Occipital lobe (tissue), 2 donors: ENCODE measurements around the gene SIRPB2. TPM values are rescaled to one million over a fixed set of nuclear protein-coding genes. Genes with fewer than 3 reads are reported as not detected.

ENCODE experiments used
- DNase-seq: peaks from one replicate; lab custom pipeline; 2025; lab: John Stamatoyannopoulos, UW
- total RNA-seq: library from RNA; depleted of rRNA; stranded (reverse); fragments of >200 nt; gene quantifications from one replicate; pipeline ENCODE4 v1.2.3, GENCODE V29; 2014

Gene SIRPB2
- 0.62 TPM for total RNA-seq

GRCh38 chr20:1491281-1491840 is at the start of gene SIRPB2:
TSS of gene SIRPB2 (minus strand) at chr20:1491420. CDS start at chr20:1491359, 61 bp downstream.
- DNase-seq = no peak

- DNase-seq = no peak
Observed at GRCh38 chr20:1539816-1540419, 48.7 kb upstream of the SIRPB2 start.

DNA sequence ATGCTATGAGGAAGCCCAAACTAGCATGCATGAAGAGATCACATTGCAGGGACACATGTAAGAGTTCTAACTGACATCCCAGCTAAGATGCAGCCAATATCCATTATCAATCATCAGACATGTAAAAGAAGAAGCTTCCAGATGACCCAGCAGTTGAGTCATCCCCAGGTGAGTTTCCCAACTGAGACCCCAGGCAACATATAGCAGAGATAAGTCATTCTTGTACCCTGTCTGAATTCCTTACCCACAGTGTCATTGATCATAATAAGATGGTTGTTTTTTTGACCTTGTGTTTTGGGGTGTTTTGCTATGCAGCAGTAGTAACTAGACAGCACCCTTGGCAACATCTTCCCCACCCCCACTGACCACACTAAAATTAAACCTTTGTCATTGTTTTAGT is 47.4 kb upstream of the SIRPB2 start:
- no peak for DNase-seq

DNA sequence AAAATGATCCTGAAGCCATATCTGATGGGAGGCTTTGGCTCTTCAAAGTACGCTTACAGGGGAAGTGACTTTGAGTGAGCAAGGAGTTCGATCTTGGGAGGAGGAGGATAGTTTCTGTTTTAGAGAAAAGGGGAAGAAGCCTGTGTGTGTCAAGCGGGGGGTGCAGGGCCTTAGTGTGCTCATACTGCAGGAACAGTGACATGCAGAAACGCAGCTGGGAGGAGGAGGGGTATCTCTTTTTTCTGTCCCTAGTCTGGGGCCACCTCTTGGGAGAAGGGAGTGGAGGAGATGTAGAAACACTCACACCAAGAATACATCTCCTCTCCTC is 46.5 kb upstream of the SIRPB2 start:
- DNase-seq = no peak

DNA sequence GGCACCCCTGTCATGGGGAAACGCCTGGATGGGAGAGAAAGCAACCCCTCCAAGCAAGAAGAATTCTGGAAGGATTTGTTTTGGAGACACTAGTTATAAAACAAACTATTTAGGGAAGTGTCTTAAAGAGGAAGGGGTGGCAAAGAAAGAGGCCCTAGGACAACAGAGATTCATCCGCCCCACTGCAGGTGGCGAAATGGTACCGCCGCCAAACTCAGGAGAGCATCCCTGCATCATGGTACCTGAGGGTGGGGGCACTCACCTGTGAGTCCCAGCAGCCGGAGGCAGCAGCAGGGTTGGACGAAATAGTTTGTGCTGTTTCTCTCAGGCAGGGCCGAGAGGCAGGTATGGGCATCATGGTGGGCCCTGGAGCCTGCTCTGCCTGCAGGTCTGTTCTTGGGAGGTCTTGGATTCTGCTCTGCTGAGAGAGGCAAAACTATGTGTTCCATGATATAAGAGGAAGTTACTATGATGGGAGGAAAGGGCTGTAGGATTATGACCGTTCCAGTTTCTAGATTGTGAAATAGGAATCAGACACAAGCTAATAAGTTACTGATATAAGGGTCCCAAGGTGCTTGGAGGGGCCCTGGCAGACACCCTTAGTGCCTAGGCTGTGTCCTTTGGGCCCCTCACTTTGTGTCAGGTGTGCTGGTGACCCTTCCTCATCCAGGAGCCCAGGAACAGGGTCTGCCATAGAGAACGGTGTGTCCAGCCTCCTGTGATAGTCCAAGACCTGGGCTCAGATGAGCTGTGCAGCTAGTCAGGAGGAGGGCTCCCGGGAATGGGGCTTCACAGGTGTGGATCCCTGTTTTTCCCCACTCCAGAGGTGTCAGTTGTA is 45.9 kb upstream of the SIRPB2 start:
- DNase-seq = no peak

- DNase-seq = no peak
Observed at GRCh38 chr20:1535420-1536175, 44.4 kb upstream of the SIRPB2 start.

- DNase-seq = no peak
Observed at GRCh38 chr20:1534526-1534925, 43.3 kb upstream of the SIRPB2 start.

DNA sequence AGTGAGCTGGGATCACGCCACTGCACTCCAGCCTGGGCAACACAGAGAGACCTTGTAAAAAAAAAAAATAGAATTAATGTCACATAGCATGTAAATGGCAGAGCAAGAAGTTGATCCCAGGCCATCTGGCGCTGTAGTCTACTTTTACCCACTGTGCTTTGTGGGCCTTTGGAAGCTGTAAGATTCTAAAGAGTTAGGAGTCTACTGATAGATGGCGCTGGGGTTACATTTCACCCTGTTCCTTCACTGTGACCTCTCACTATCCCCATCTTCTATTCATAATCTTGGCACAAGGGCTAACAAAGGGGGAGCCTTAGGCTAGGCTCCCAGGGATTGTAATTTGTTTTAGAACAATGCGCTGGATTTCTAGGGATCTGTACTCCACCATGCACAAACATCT is 41.8 kb upstream of the SIRPB2 start:
- no peak for DNase-seq

DNA sequence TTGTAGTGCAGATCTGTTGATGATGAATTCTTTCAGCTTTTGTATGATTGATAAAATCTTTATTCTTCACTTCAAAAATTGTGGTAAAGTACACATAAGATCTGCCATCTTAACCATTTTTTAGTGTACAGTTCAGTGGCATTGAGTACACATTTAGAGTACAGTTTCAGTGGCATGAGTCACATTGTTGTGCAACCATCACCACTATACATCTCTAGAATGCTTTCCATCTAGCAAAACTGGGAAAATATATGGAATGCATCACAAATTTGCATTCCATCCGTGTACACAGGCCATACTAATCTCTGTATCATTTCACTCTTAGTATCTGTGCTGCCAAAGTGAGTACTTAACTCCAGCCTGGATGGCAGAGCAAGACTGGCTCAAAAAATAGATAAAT is 37.6 kb upstream of the SIRPB2 start:
- no peak for DNase-seq

DNA sequence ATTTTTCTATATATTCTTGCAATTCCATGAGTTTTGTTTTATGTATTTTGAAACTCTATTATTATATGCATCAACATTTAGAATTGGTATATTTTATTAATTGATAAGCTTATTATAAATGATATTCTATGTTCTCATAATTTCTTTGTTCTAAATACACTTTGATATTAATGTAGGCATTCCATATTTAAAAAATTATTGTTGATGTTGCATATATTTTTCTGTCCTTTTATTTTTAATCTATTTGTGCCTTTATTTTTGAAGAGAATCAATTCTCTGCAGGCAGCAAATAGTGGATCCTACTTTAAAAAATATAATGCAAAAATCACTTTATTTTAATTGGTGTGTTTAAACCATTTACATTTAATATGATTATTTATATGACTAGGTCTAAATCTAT is 36.7 kb upstream of the SIRPB2 start:
- DNase-seq = no peak

DNA sequence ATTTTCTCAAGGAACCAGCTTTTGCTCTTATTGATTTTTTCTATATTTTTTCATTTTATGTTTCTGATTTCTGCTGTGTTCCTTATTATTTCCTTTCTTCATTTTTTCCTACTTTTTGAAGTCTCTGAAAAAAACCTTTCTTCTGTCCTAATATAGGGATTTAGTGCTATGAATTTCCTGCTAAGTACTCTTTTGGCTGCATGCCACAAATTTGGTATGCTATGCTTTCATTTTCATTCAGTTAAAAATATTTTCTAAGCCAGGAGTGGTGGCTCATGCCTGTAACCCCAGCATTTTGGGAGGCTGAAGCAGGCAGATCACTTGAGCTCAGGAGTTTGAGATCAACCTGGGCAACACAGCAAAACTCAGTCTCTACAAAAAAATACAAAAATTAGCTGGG is 35.7 kb upstream of the SIRPB2 start:
- no peak for DNase-seq

DNA sequence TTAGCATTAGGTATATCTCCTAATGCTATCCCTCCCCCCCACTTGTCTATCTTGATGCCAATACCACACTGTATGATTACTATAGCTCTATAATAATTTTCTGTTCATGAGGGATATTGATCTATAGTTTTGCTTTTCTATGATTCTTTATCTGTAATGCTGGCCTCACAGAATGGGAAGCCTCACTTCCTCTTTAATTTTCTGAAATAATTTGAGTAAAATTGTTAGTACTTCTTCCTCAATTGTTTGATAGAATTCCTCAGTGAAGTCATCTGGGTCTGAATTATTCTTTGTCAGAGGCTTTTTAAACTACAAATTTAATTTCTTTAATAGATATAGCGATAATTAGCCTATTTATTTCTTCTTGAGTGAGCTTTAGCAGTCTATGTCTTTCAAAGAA is 35.1 kb upstream of the SIRPB2 start:
- DNase-seq = no peak

DNA sequence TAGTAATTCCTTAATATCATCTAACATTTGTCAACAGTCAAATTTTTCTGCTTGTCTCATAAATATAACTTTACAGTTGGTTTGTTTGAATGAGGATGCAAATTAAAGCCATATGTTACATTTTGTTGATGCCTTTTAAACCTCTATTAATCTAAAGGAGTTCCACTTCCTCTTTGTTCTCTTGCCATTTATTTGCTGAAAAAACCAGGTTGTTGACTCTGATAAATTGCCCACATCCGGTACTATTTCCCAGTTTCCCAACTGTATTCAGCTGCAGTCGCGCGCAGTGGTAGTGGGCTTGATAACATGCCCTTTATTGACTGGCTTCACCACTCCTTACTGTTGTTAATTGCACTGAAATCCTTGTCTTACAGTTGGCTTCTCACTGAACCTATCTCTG is 32.8 kb upstream of the SIRPB2 start:
- no peak for DNase-seq

GRCh38 chr20:1517010-1517409 is 25.8 kb upstream of the SIRPB2 start:
- DNase-seq = no peak

- no peak for DNase-seq
Observed at GRCh38 chr20:1513801-1514200, 22.6 kb upstream of the SIRPB2 start.

DNA sequence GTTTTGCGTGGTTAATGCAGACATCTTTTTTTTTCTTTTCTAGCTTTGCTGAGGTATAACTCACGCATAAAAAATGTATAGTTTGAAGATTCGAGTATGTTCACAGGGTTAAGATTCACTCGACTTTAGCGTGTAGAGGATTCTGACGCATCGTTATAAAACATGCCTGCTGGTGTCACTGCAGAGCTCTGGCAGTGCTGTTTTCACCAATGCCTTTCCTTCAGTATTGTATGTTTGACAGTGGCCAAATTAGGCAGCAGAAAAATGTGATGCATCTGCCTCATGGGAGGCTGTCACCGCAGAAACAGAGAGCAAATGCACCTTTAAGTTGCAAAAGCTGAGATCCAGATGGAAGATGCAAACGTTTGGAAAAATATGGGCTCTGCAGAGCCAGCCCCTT is 18.0 kb upstream of the SIRPB2 start:
- DNase-seq = peak; percentile 17

DNA sequence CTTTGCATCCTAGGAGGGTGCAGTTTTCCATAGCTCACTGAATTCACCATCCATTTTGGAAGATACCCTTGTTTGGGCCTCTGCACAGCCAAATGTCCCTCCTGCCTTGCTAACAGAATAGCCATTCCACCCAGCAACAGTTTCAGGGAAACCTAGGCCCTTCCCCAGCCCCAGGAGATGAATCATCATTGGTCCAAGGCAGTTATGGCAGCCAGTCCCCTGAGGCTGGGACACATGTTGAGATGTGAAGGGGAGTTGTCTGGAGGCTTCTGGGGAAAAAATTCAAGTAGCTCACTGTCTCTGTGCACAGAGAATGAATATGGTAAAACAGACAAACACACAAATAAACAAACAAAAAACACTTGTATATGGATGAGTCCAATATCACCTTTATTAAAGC is 17.4 kb upstream of the SIRPB2 start:
- DNase-seq = no peak

GRCh38 chr20:1507276-1507675 is 16.1 kb upstream of the SIRPB2 start:
- DNase-seq = no peak

DNA sequence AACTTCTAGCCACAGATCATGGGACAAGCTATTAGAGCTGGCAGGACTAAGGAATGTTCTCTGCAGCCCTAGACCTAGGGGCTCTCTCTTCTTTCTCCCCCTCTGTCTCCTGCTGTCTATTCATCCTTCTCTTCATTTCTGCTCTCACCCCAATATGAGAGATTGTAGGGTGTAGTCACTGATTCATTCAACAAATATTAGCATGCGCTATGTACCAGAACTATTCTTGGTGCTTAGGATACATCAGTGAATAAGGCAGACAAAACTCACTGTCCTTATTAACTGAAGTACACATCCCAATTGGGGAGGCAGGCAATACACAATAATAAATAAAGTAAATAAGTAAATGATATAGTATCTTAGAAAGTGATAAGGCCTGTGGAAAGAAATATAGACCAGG is 14.7 kb upstream of the SIRPB2 start:
- no peak for DNase-seq

GRCh38 chr20:1505361-1505760 is 14.1 kb upstream of the SIRPB2 start:
- DNase-seq = no peak

DNA sequence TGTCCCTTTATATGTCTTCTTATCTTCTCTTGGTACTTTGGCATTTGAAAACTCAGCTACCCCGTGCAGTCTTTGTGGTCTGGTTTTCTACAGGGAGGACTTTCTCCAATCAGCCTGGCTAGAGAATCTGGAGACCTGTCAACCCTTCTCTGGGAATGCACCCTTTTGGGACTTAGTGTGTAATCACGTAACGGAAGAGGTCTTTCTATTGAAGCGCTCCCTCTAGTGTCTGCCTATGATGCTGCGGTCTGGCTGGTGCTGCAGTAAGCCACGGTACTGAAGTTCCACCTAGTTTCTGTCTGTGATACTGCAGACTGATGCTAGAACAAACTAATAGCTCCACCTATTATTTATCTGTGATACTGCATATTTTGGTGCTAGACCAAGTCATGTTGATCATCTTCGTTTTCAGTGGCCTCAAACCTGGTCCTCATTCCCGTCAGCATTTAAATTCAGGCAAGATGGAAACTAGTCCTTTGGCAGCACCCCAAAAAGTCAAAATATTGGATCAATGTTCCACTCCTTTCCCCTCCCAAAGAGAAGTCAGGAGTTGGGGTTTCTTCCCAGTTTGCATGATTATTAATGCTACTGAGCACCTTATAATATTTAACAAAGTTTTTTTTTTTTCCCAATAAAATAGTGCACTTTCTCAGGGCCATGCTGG is 12.5 kb upstream of the SIRPB2 start:
- peak; percentile 54 for DNase-seq

DNA sequence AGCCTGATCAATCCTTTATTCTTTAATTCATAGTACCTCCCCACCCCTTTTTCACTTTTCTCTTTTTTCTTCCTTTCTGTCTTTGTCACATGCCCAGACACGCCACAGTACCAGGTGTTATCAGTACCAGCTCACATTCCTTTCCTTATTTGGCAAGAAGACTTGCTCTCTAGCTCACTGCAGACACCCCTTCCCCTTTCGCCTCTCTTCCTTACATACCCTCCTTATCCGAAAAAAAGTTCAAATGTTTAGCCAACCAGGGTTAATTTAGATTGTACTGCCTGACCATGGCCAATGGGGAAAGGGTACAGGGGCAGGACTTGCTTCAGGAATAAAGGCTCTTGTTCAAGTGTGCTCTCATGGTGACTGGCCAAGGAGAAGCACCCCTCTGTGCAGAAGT is 9.3 kb upstream of the SIRPB2 start:
- DNase-seq = no peak
